Placental pericyte (primary cell): ENCODE measurements around the gene ZNF641. TPM values are rescaled to one million over a fixed set of nuclear protein-coding genes. Genes with fewer than 3 reads are reported as not detected.

ENCODE experiments used
- small RNA-seq: library from RNA; depleted of rRNA; stranded (forward); fragments of <200 nt; gene quantifications from one replicate; pipeline ENCODE3, GENCODE V24; 2012; ENCODE audit warnings: low replicate concordance
- total RNA-seq: library from RNA; depleted of rRNA; stranded (reverse); fragments of >200 nt; gene quantifications from 2 replicates; pipeline ENCODE4 v1.2.3, GENCODE V29; 2012

The ZNF641 gene
- total RNA-seq = 8.7 and 16.6 TPM in 2 replicates

GRCh38 chr12:48350249-48351021, at the start of gene ZNF641:
Gene ZNF641 (minus strand): TSS chr12:48350919. CDS start chr12:48348090, 2,829 bp downstream.

Small RNAs within 50 kb of the gene (small RNA-seq; reads per million reads assigned to genes)
- gene AC024257.2 = not detected

Other genes starting within 250 kb of the ZNF641 start
- gene SENP1, start 244.8 kb downstream of the ZNF641 start, total RNA-seq = 18.8 and 31.5 TPM in 2 replicates
- 53.0 and 63.9 TPM in 2 replicates for gene PFKM, start 231.6 kb downstream of the ZNF641 start, total RNA-seq
- 21.2 and 24.2 TPM in 2 replicates for gene ASB8, start 193.4 kb downstream of the ZNF641 start, total RNA-seq
- gene CCDC184, start 167.3 kb downstream of the ZNF641 start, total RNA-seq = 0.29 and 1.1 TPM in 2 replicates
- not detected in 2 replicates for gene OR10AD1, start 147.6 kb downstream of the ZNF641 start, total RNA-seq
- 0.22 TPM in 1 of 2 replicates, not detected in the other for gene ANP32D, start 121.6 kb upstream of the ZNF641 start, total RNA-seq
- gene C12orf54, start 131.6 kb upstream of the ZNF641 start, total RNA-seq = not detected in 2 replicates
- gene OR8S1, start 174.7 kb upstream of the ZNF641 start, total RNA-seq = not detected in 2 replicates
- gene LALBA, start 219.1 kb upstream of the ZNF641 start, total RNA-seq = not detected in 2 replicates